Measurements from ENCODE around the gene SERPINC1. TPM values are rescaled to one million over a fixed set of nuclear protein-coding genes. Genes with fewer than 3 reads are reported as not detected.

The SERPINC1 gene
- polyA plus RNA-seq, 1 donor from 2014 or later: not detected

DNA sequence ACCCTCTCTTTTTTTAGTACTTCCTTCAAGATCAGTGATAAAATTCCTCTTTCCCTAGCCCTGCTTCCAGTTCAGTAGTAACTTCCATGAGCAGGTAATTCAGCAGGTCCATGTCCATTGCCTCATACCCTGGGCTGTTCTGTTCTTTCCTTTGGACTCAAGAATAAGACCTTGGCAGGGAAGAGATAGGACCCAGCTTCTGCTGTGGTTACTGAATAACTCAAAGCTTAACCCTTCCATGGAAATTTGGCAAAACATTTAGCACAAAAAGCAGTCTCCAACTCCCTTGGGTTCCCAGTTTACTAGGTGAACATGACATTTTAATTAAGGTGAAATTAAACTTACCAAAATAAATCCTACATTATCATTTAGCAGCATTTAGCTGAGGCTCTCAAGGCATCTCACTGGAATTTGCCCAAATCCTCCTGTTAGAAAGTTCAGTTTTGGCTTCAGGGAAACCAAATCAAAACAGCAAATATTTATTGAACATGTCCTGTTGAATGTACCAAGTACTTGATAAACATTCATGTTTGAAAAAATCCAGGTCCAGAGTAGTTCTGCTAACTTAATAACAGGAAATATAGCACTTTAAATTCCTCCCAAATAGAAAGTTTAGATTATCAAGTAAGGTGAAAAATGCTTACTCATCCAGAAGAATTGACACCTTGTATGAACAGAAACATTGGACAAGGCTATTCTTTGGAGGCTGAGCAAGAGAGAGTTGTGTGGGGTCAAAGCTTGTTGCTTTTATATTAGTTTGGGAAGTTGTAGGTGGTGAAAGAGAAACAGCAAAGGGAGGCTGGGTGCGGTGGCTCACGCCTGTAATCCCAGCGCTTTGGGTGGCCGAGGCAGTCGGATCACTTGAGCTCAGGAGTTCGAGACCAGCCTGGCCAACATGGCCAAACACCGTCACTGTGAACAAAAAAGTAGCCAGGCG lies 8.4 kb upstream of the SERPINC1 start:
- H3F3A ChIP-seq (ENCODE audit: insufficient read depth, low read length, poor library complexity, severe bottlenecking): no peaks in the 10 kb centered on the region
- no peak overlapping the region for H3K4me2 ChIP-seq (ENCODE audit: low read length)
- no peak for TF ChIP-seq SMC3 (conservative IDR thresholded peaks at IDR 0.05; ENCODE audit: poor library complexity)
- TF ChIP-seq, protein P1, sequence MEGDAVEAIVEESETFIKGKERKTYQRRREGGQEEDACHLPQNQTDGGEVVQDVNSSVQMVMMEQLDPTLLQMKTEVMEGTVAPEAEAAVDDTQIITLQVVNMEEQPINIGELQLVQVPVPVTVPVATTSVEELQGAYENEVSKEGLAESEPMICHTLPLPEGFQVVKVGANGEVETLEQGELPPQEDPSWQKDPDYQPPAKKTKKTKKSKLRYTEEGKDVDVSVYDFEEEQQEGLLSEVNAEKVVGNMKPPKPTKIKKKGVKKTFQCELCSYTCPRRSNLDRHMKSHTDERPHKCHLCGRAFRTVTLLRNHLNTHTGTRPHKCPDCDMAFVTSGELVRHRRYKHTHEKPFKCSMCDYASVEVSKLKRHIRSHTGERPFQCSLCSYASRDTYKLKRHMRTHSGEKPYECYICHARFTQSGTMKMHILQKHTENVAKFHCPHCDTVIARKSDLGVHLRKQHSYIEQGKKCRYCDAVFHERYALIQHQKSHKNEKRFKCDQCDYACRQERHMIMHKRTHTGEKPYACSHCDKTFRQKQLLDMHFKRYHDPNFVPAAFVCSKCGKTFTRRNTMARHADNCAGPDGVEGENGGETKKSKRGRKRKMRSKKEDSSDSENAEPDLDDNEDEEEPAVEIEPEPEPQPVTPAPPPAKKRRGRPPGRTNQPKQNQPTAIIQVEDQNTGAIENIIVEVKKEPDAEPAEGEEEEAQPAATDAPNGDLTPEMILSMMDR (IDR thresholded peaks at IDR 0.05; ENCODE audit: poor library complexity, severe bottlenecking): no peak
- TF ChIP-seq EP300 (conservative IDR thresholded peaks at IDR 0.05; ENCODE audit: poor library complexity, severe bottlenecking): no peak
- TF ChIP-seq MXI1 (conservative IDR thresholded peaks at IDR 0.05; ENCODE audit: poor library complexity, severe bottlenecking): no peak
- TF ChIP-seq EZH2 (IDR thresholded peaks at IDR 0.05; ENCODE audit: borderline replicate concordance, insufficient read depth, low read length, poor library complexity, severe bottlenecking): no peak
- TF ChIP-seq RAD21 (conservative IDR thresholded peaks at IDR 0.05): no peak
- no peak for TF ChIP-seq POLR2AphosphoS5 (IDR thresholded peaks at IDR 0.05)
- TF ChIP-seq, protein P2, sequence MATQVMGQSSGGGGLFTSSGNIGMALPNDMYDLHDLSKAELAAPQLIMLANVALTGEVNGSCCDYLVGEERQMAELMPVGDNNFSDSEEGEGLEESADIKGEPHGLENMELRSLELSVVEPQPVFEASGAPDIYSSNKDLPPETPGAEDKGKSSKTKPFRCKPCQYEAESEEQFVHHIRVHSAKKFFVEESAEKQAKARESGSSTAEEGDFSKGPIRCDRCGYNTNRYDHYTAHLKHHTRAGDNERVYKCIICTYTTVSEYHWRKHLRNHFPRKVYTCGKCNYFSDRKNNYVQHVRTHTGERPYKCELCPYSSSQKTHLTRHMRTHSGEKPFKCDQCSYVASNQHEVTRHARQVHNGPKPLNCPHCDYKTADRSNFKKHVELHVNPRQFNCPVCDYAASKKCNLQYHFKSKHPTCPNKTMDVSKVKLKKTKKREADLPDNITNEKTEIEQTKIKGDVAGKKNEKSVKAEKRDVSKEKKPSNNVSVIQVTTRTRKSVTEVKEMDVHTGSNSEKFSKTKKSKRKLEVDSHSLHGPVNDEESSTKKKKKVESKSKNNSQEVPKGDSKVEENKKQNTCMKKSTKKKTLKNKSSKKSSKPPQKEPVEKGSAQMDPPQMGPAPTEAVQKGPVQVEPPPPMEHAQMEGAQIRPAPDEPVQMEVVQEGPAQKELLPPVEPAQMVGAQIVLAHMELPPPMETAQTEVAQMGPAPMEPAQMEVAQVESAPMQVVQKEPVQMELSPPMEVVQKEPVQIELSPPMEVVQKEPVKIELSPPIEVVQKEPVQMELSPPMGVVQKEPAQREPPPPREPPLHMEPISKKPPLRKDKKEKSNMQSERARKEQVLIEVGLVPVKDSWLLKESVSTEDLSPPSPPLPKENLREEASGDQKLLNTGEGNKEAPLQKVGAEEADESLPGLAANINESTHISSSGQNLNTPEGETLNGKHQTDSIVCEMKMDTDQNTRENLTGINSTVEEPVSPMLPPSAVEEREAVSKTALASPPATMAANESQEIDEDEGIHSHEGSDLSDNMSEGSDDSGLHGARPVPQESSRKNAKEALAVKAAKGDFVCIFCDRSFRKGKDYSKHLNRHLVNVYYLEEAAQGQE (IDR thresholded peaks at IDR 0.05; ENCODE audit: borderline replicate concordance): no peak
- no peak for TF ChIP-seq TAF1 (IDR thresholded peaks at IDR 0.05; ENCODE audit: low read depth)
- H3K4me3 ChIP-seq (ENCODE audit: low read length): no peak overlapping the region
- H2AFZ ChIP-seq (ENCODE audit: low read depth, low read length): no peak overlapping the region
- no peak overlapping the region for H3K9ac ChIP-seq (ENCODE audit: low read length)
- no peaks in the 10 kb centered on the region for H3K27me3 ChIP-seq (ENCODE audit: insufficient read depth, low read depth, low read length)
- no peaks in the 10 kb centered on the region for H3K9me3 ChIP-seq (ENCODE audit: low read length)
- H4K20me1 ChIP-seq (ENCODE audit: insufficient read depth): no peaks in the 10 kb centered on the region
- H3K27ac ChIP-seq (ENCODE audit: low read length): no peak overlapping the region
- H3K36me3 ChIP-seq (ENCODE audit: insufficient read depth, low read length): no peaks in the 10 kb centered on the region
- H3K79me2 ChIP-seq (replicated peaks; ENCODE audit: insufficient read depth, low read length): no peaks in the 10 kb centered on the region
- H3K9me2 ChIP-seq (ENCODE audit: insufficient read depth, low read length): no peaks in the 10 kb centered on the region

DNA sequence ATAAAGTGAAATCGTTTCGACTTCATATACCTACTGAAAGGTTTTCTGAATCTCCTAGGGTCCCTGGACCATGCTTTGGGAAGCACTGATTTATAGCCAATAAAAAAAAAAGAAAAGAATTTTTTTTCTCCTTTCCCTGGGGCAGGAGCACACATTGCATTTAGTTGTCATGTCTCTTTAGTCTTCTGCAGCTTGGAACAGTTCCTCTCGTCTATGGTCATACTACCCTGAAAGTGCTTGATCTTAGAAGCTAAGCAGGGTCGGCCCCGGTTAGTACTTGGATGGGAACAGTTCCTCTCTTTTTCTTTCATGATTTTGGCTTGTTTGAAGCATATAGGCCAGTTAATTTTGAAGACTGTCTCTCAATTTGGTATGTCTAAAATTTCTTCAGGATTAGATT lies 3.7 kb upstream of the SERPINC1 start:
- Histone ChIP-seq H3K9me2 (ENCODE audit: insufficient read depth, low read length) (no peaks in the 10 kb centered on the region), H3K9me3 (ENCODE audit: low read length) (no peaks in the 10 kb centered on the region), H3K4me3 (ENCODE audit: low read length) (no peak overlapping the region), H3K9ac (ENCODE audit: low read length) (no peak overlapping the region), H3K79me2 (replicated peaks; ENCODE audit: insufficient read depth, low read length) (no peaks in the 10 kb centered on the region), H3K4me2 (ENCODE audit: low read length) (no peak overlapping the region), H3K27ac (ENCODE audit: low read length) (no peak overlapping the region), H3K36me3 (ENCODE audit: insufficient read depth, low read length) (no peaks in the 10 kb centered on the region), H2AFZ (ENCODE audit: low read depth, low read length) (no peak overlapping the region), H3K27me3 (ENCODE audit: insufficient read depth, low read depth, low read length) (no peaks in the 10 kb centered on the region), H4K20me1 (ENCODE audit: insufficient read depth) (no peaks in the 10 kb centered on the region), H3F3A (ENCODE audit: insufficient read depth, low read length, poor library complexity, severe bottlenecking) (no peaks in the 10 kb centered on the region)
- no peak for TF ChIP-seq RAD21 (conservative IDR thresholded peaks at IDR 0.05)
